ENCODE data around the gene HMX1.

The HMX1 gene

DNA sequence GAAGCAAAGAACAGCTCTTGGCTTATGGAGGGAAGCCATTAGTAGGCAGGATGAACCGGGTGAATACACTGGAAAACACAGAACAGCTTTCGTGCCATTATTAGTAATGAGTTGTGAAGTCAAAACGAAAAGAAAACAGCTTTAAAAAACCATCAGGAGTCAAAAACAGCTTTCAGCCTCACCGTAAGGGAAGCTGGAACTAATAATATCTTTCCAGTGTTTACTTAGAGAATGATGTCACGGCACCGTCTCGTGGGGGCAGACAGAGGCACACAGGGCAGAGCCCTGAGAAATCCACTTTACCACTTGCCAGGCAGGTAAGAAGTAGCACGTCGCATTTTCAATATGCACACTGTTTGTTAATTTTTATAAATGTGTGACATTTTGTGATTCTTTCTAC, 37.9 kb upstream of the HMX1 start:
- no peak for DNase-seq

DNA sequence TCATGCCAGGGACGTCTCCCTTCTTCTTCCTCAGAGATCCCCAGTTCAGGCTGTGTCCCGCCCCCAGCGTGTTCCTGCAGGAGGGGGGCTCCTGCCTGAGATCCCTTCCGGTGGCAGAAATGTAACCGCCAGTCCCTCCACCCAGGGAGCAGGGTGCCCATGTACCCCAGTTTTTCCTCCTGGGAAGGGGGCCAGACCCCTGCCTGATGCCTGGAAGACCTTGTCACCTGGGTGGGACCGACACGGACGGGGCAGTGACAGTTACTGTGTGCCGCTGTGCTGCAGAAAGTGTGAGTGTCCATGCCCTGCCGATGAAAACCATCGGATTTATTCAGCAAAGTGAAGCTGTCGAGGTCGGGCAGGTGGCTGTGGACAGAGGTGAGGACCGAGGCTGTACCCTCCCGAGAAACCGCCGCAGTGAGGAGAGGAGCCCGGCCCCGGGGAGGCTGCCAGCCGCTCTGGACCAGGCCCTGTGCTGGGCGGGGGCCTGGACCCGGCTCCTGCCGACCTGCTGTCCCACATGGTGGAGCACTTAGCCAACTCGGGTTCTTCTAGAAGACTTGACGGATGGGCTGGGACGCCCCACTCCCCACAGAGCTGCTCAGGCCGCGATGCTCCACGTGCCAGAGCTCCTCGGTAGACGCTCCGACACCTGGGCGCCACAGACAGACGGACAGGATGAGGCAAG, 36.7 kb upstream of the HMX1 start:
- DNase-seq, result no peak

DNA sequence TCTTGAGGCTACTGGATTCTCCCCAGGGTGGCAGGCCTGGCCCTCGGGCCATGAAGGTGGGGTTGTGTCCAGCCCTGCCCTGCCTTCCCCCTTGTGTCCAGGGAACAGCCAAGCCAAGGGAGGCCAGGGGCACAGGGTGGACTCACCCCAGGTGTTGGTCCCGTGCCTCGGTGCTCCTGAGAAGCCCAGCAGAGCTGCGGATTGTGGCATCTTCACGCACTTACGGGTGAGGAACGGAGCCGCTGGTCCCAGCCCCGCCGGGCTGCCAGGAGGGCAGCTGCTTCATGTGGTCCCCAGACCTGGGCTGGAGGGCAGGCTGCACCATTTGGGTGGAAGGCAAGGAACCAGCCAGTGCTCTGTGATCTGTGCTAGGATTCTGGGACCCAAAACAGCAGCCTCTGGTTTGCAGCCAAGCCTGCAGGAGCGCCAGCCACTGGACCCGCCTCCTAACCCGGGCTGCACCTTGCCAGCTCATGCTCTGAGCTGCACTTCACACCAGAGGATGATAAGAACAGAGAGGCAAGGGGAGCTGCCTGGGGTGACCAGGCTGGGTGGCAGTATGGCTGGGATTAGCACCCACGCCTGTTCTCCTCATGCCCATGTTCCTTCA, 36.1 kb upstream of the HMX1 start:
- DNase-seq, result no peak

DNA sequence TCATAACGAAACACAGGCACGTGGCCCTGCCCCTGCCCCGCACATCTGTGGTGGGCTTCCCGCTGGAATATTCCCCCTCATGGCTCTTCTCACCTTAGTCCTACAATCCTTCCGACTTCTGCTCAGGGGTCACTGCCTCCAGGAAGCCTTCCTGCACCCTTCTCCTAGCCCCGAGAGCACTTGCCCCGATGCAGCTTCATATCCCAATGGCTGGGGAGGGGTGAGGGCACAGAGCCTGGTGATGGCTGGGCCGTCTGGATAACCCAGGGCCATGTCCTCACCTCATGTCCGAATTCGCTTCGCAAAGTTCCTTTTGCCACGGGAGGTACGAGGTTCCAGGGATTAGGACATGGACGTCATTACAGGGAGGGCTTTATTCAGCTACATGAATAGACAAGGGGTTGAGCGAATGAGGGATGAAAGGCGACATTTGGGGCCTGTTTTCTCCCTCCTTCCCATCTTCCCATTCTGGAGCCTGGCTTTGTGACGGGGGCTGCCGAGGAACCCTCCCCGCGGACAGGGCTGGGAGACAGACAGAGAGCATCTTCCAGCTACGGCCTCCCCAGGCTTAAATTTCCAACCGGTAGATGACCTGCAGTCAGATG, 35.5 kb upstream of the HMX1 start:
- no peak for DNase-seq

DNA sequence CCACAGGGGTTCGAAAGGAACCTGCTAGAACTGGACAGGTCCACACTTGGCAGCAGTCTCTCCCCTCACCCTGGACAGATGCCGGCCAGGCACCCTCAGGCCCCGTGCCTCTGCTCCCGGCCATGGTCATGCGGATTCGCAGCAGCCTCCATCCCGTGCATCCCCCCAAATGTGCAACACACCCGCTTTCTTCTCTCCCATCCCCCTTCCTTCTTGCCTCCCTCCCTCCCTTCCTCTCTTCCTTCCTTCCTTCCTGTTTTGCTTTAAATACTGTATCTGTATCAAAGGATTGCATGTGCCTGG, 35.0 kb upstream of the HMX1 start:
- DNase-seq, result no peak

DNA sequence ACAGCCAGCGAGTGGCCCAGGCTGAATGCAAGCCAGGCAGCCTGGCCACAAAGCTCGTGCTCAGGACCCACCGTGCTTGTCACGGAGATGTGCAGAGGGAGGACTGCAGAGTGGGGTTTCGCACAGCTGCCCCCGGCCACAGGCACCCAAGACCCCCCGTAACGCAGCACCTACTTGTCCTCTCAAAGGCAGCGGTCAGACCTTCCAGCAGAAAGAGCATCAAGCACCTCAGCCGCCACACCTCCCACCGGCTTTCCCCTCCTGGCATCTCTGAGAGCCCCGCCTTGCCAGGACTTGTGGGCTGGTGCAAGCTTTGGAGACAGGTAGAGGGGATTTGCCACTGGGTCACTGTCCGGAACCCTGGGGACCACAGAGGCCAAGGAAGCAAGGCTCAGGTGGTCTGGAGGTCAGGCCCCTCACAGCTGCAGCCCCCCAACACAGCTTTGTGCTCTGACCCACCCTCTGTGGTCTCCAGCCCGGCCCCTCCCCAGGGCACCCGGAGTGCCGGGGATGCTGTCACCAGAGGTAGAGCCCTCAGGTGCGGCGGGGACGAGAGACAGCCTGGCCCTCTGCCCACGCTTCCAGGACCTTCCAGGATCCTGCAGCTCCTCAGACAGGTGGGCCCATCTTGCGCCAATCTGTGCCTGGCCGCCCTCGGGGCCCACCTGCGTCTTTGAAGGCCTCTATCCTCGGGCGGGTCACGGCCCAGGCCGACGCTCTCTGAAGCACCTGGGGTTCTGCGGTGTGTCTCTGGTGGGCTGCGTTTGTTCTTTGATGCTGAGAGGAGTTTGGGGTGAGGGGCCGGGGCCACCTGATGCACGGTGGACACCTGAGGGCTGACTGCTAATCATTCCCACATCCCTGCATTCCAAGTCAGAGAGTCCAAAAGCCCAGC, 34.4 kb upstream of the HMX1 start:
- no peak for DNase-seq

DNA sequence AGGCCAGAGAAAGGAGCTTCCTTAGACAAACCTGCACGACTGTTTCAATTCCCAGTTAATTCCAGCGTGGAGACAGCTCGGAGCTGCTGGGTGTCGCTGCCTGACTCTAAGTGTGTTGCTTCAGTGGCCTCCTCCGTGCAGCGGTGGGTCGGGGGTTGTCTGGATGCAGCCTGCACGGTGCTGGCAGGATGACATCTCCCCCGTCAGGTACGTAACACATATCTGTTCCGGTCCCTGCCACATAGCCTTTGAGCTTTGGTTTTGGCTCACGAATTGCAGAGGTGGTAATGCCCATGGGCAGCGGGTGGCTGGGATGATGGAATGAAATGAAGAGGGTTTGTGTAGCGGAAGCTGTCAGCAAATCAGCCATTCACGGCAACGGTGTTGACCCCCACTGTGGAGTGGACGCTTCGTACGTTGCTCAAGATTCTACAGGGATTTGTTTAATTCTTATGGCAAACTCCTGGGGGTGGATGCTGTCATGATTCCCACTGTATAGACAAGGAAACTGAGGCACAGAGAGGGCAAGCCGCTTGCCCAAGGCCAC, 33.7 kb upstream of the HMX1 start:
- DNase-seq, result no peak

DNA sequence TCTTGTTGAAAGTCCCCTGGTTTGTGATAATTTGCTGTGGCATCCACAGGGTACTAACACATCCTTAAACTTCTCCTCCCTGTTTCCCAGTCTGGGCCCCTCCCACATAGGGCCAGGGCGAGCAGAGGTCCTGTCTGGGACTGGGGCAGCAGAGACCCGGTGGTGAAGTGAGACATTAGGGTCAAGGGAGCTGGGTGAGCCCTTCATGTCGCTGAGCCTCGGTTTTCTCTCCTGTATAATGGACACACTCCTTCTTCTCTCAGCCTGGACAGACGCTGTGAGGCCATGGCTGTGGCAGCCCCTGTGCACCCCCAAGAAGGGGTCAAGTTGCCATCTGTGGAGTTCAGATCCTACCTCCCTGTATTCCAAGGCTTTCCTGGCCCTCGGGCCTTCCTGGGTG, 33.0 kb upstream of the HMX1 start:
- no peak for DNase-seq

DNA sequence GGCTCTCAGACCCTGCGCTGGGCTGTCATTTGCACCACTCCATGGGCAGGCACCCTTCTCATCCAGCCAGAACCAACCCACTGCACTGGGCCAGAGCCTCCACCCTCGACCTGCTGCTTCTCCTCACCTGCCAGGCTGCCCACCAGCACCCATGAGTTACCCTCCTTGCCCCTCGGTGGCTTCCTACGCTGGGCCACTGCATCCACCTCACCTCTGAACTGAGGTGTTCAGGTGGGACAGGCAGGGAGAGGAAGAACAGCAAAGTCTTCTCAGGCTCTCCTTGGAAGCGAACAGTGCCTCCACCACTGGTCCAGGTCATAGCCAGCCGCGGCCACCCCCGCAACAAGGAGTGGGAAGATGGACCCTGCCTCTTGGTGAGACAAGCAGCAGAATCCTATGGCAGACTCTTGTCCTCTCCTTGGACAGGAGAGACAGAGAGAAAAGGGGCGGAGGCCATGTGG, 32.4 kb upstream of the HMX1 start:
- no peak for DNase-seq

DNA sequence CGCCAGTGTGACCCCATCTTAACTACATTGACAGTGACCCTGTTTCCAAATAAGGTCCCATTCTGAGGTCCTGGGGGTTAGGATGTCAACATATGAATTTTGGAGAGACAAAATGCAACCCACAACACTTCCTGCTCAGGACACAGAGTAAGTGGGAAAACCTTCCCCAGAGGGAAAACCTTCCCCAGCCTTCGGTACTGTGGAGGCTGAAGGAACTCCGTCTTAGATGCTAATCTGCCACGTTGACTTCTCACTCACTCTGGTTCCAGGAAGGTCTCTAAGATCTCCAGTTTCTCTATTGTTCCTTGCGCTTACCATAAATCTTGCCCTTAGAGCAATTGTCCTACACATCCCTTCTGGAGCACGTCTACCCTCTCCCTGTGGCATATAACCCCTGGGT, 29.7 kb upstream of the HMX1 start:
- no peak for DNase-seq

DNA sequence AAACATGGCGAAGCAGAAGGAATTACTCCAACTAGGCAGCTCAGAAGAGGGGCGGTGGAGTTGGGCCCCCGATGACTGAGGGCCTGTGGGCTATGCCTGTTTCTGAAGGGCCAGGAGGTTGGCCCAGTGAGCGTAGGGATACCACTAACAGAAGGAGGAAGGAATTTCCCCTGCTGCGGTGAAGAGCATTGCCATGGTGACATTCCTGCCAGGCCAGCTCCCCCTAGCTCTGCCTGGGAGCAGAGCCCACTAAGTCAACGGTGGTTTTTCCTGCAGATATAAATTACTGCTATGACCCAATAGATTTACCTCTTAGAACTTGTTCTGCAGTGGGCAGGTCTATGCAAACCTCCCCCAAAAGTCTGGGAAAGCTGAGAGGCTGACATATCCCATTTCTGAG, 28.9 kb upstream of the HMX1 start:
- DNase-seq, result no peak

DNA sequence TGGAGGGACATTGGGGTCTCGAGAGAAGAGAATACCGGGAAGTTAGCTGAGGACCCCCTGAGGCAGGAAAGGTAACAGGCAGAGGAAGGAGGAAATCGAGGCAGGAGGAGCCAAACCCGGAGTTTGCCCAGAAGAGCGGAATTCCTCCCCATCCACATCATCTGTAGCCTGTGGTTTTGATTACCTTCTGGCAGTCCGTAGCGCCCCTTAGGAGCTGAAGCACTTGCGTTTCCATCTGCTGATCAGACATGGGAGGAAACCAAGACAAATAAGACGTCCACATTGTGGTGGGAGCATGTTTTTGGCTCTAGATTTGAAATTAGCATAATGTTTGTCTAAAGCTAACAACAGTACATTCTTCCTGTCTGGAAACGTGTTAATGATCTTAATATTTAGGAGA, 26.8 kb upstream of the HMX1 start:
- DNase-seq, result no peak

DNA sequence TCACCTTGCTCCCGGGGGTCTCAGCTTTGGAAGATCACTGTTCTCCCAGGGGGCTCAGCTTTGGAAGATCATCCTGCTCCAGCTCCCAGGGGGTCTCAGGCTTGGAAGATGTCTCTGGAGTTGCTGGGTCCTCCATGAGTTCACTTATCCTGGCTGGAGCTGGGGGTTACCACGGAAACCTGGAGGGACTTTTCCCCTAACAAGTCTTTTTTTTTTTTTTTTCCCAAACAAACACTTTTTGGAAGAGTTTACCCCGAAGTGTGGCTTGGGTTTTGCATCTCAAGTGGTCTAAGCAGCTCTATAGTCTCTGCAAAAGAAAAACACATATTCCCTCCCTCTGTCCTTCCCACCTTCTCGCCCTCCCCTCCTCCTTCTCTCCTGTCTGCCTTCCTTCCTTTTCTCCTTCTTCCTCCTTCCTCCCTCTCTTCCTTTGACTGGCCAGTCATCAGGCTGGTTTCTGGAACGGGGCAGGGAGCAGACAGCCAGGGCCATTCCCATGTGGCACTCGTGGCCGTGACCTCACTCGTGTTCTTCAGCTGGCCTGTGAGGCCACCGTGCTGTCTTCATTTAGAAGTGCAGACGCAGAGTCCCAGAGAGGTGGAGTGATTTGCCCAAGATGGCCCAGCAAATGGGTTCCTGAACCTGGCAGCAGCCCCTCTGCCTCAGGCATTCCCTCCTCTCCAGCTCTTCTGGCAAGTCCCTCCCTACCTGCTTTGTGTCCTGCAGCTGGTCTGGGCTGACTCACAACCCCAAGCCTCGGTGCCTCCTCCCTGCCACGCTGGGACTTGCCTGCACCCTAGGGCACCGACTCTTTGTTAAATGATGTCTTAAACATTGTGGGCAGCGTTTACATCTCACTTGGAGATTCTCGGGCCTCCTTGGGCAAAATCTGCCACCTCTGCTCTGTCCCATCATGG, 25.9 kb upstream of the HMX1 start:
- DNase-seq, result no peak

DNA sequence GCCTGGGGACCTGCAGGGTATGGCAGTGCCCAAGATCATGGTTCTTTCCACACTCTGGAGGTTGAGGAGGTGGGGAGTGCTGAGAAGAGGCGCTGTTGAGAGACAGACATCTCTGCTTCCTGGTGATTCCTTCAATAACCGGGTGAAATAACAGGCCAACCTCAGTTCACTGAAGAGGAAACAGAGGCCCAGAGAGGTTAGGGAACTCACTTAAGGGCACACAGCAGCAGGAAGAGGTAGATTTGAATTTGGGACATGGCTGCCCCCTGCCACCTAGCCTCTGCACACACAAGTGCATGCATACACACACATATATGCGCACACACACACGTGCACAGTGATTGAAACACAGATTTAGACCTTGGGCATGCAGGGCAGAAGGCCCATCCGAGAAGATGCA, 24.9 kb upstream of the HMX1 start:
- no peak for DNase-seq

DNA sequence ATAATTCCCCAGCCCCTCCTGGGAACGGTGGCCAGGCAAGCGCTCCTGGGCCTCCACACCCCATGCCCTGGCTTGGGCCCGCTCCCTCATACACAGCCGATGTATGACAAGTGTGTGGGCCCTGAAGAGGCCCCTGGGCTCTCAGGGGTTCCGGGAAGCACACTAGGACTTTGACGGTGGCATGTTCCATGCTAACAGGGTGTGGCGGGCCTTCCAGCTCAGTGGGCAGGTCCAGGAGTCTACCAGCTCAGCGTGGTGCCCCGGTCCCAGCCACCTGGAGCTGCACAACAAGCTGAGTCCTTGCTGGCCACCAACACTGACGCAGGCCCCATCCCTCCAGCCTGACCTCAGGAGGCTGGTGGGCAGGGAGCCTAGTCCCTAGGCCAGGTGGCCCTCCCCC, 24.4 kb upstream of the HMX1 start:
- DNase-seq, result no peak

DNA sequence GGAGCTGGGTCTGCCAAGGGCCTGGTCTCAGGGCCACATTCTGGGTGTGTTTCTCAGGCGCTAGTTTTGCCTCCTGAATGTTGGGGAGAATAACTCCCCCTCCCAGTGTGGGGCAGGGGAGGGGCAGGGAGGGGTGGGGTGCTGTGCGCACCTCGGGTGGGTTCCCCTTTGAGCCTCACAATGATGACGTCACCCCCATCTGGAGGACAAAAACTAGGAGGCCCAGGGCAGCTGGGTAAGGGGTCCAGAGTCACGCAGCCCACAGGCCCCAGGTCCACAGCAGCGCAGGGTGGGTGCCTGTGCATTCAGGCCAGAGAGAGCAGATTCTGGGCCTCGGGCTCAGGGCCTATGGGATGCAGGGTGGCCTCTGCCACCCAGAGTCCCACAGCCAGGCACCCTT, 23.7 kb upstream of the HMX1 start:
- DNase-seq, result no peak

DNA sequence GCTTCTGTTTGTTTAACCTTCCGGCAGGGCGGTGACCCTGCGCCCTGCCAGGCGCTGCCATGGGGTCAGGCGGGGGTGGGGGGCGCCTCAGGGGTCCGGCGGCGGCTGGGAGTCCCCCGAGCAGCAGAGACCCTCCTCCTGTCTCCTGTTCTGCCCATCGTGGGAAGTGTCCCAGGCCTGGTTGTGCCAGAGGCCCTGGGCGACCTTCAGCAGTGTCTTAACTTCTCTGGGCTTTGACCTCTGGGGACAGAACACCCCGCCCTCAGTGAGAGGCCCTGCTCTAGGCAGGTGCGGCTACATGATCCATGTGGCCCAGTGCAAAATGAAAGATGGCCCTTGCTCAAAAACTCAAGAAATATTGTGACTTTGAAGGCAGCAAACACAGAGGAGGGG, 22.8 kb upstream of the HMX1 start:
- DNase-seq, result no peak

DNA sequence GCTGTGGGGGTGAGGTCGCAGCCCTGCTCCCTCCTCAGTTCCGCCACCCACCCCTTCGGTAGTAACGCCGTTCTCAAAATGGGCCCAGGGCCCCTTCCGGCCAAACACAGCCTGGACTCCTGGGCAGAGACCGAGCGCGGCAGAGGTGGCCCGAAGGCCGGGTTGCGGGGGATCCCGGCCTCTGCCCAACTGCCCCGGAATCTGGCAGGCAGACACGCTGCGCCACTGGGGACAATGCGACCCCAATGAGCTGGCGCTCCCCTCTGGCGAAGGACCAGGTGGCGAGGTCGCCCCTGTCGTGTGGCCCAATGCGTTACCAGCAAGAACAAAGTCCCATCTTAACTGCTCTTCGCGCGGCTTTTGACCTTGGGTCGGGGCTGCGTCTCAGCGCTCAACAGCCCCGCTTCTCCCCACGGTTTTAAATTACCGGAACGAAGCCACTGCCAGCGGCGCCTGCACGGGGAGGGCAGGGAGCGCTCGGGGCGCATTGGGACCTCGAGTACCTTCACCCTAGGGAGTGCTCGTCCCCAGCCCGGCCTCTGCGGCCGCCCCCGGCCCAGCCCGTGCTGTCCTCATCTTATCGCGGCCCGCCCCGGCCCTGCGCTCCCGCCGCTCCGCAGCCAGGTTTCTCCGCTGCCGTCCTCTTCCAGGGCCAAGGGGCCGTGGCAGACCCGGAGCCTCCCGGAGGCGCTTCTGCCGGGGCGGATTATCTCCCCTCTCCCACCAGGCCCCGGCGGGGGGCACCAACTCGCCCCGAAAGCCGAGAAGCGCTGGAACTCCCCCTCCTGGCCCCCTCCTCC, 22.2 kb upstream of the HMX1 start:
- no peak for DNase-seq

DNA sequence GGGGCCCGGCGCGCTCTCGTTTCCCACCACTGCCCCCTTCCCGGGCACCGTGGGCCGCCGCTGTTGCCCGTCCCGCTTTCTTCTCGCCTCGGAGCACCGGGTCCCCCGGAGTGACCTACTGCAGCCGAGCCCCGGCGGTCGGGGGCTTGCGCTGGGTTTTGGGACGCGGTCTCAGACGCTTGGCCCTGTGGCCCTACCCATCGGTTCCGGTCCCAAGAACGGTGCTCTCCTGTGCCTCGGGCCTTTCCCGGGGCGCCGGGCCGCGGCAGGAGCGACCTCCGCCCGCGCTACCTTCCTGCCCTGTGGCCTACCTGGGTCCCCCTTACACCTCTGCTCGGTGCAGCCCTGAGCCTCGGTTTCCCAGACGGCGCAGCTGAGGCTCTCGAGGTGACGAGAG, 21.6 kb upstream of the HMX1 start:
- no peak for DNase-seq

DNA sequence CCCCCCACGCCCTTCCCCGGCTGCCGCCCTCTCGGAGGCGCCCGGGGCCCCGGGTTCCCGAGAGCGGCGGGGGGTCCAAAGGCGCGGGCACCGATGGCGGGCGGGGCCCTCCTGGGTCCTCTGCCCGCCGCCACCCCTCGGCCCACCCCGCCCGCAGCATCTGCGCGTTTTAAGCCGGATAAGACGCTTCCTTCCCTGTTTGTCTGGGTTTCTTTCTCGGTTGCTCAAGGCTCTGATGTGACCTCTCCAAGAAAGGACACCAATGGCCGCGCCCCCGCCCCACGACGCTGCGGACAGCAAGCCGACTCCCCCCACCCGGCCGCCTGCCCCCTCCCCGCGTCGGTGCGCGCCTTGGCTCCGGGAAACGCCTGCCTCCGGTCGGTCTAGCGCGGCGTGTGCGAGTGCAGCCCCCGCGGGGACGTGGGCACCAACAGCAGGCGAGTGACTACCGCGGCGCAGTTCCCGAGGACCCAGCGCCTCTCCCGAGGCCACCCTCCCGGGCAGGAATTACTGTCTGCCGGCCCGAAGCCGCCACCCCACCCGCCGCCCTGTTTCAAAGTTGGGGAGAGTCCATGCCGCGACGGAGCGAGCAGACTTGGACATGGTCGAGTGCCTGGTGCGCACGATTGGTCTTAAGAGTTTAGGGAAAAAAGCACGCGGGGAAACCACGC, 21.1 kb upstream of the HMX1 start:
- no peak for DNase-seq

All from kidney glomerular epithelial cell (primary cell).